Left cardiac atrium (tissue), 4 donors: ENCODE data around the gene SLC25A31. TPM values are rescaled to one million over a fixed set of nuclear protein-coding genes. Genes with fewer than 3 reads are reported as not detected.
A peak's percentile ranks its signal among the peaks of the same experiment; 100 is the strongest.

ENCODE experiments used
- ATAC-seq, 2 donors: fragments of 200-7000 bp; cut with Tn5 transposase; one replicate each; pipeline ENCODE4 v1.9.1; 2020; ENCODE audit warnings: mild to moderate bottlenecking in 2 of 2, moderate library complexity in 2 of 2
- DNase-seq: peaks from one replicate; pipeline ENCODE4 v3.0.0-alpha.2; 2020
- intact Hi-C, 2 donors: fragments of 100-400 bp; cut with DNase I; formaldehyde crosslinking; loops; one replicate each; pipeline versions ENCODE4 v1.14.1 to v1.15.1; 2022 to 2023
- total RNA-seq, 2 donors: library from RNA; stranded (reverse); fragmentation: NEBNext Ultra II Directional; extraction: Animal tissue kit (Norgen Biotek cat#: 25700); gene quantifications; one replicate each; pipeline ENCODE4 v1.2.1, GENCODE V29; 2021
- donor health status: DM: no; HTN: yes; CAD: no.
- donor health status: DM: no; HTN: yes; CAD: no; lungs with severe emphysema.
- donor health status: DM: yes; HTN: yes; CAD: no.
- donor health status: Dilated cardiomyopathy.

Gene SLC25A31
- total RNA-seq, 2 donors from 2014 or later, result not detected

GRCh38 chr4:127772769-127773671 is 42.8 kb downstream of the SLC25A31 start:
- ATAC-seq (no peak), DNase-seq (no peak)
- intact Hi-C loops, result no loop called here

- intact Hi-C loops, result no loop called here
- ATAC-seq (no peak), DNase-seq (no peak)
These were observed 45.6 kb downstream of the SLC25A31 start for GRCh38 chr4:127775843-127776242.

GRCh38 chr4:127776620-127777019 is 46.4 kb downstream of the SLC25A31 start:
- intact Hi-C loops, result no loop called here
- ATAC-seq (no peak), DNase-seq (no peak)

GRCh38 chr4:127777487-127777886 is 47.3 kb downstream of the SLC25A31 start:
- ATAC-seq (no peak), DNase-seq (no peak)
- intact Hi-C loops, result no loop called here

- DNase-seq (no peak), ATAC-seq (no peak)
- intact Hi-C loops, result no loop called here
These were observed 47.9 kb downstream of the SLC25A31 start for GRCh38 chr4:127778102-127778501.

- DNase-seq (no peak), ATAC-seq (no peak)
- intact Hi-C loops, result no loop called here
These were observed 50.4 kb downstream of the SLC25A31 start for GRCh38 chr4:127780598-127780997.

GRCh38 chr4:127781300-127782024 is 51.3 kb downstream of the SLC25A31 start:
- ATAC-seq, result peak; percentile 74 to 84
- peak; percentile 75 for DNase-seq
- intact Hi-C loops, result no loop called here

GRCh38 chr4:127782025-127782274 is 51.8 kb downstream of the SLC25A31 start:
- DNase-seq (peak; percentile 90), ATAC-seq (peak; percentile 96 to 98)
- intact Hi-C loops, result no loop called here

GRCh38 chr4:127782275-127783025 is 52.2 kb downstream of the SLC25A31 start, which contains the start of gene HSPA4L:
TSS of gene HSPA4L (plus strand) at chr4:127782322. CDS start at chr4:127782551, 229 bp downstream.
- intact Hi-C loops, result no loop called here
- DNase-seq (peak; percentile 69), ATAC-seq (peak; percentile 45 to 59)

GRCh38 chr4:127783026-127783769 is 53.0 kb downstream of the SLC25A31 start:
- intact Hi-C loops, result no loop called here
- DNase-seq, result peak; percentile 80
- peak; percentile 44 to 63 for ATAC-seq

- DNase-seq, result no peak
- intact Hi-C loops, result no loop called here
- no peak for ATAC-seq
These were observed 54.0 kb downstream of the SLC25A31 start for GRCh38 chr4:127783955-127784770.

- intact Hi-C loops, result no loop called here
- DNase-seq (no peak), ATAC-seq (peak in 1 of 2 donors; percentile 41)
These were observed 58.3 kb downstream of the SLC25A31 start for GRCh38 chr4:127788517-127788916.

- intact Hi-C loops, result no loop called here
- no peak for DNase-seq
- ATAC-seq, result no peak
These were observed 61.2 kb downstream of the SLC25A31 start for GRCh38 chr4:127791391-127791790.

- DNase-seq, result no peak
- no peak for ATAC-seq
- intact Hi-C loops, result no loop called here
These were observed 63.3 kb downstream of the SLC25A31 start for GRCh38 chr4:127793528-127793927.

- intact Hi-C loops, result no loop called here
These were observed 69.5 kb downstream of the SLC25A31 start for GRCh38 chr4:127799711-127800110.

GRCh38 chr4:127809173-127809800 is 79.1 kb downstream of the SLC25A31 start:
- ATAC-seq, result no peak
- intact Hi-C loops, result no loop called here

More at GRCh38 chr4:127799711-127800110, 69.5 kb downstream of the SLC25A31 start:
- DNase-seq, result no peak
- no peak for ATAC-seq

GRCh38 chr4:127810551-127810950 is 80.4 kb downstream of the SLC25A31 start:
- intact Hi-C loops, result no loop called here
- no peak for ATAC-seq

More at GRCh38 chr4:127809173-127809800, 79.1 kb downstream of the SLC25A31 start:
- DNase-seq, result no peak

GRCh38 chr4:127822430-127822829 is 92.2 kb downstream of the SLC25A31 start:
- DNase-seq, result no peak
- intact Hi-C loops, result no loop called here
- ATAC-seq, result no peak

More at GRCh38 chr4:127810551-127810950, 80.4 kb downstream of the SLC25A31 start:
- no peak for DNase-seq
